PC-9 (cell line): ENCODE measurements around the gene FILIP1L. TPM values are rescaled to one million over a fixed set of nuclear protein-coding genes. Genes with fewer than 3 reads are reported as not detected.
A peak's percentile ranks its signal among the peaks of the same experiment; 100 is the strongest.

Experiments
- BruUV-seq: library from RNA; stranded (reverse); fragments of 400-500 nt; replicated peaks from 2 replicates; lab custom pipeline; 2021; lab: Mats Ljungman, UMichigan
- CTCF ChIA-PET: fragments of 300-600 bp; sonication (Branson Sonifier 250); formaldehyde crosslinking; loops from one replicate; lab custom pipeline; 2022; ENCODE audit warnings: antibody characterized with exemption; lab: Charles Lee
- POLR2A ChIA-PET: fragments of 300-600 bp; sonication (Branson Sonifier 250); formaldehyde crosslinking; loops from one replicate; lab custom pipeline; 2022; ENCODE audit warnings: antibody characterized with exemption; ENCODE audit not compliant: unreplicated experiment; lab: Charles Lee
- DNase-seq, 2 experiments: peaks; one replicate each; pipeline versions ENCODE4 v3.0.0 to v3.0.0-alpha.2; 2015 to 2022; ENCODE audit warnings: mixed read lengths in 1 of 2
- H2AFZ ChIP-seq: fragments of 200-600 bp; sonication (generic); 2 replicates; pipeline ENCODE4 v1.8.1; 2017; ENCODE audit warnings: antibody characterized with exemption
- H3F3A ChIP-seq: fragments of 200-600 bp; sonication (generic); 2 replicates; pipeline ENCODE4 v1.8.1; 2017; ENCODE audit warnings: antibody characterized with exemption, mild to moderate bottlenecking, low read depth; ENCODE audit not compliant: insufficient read depth
- H3K27ac ChIP-seq: fragments of 200-600 bp; sonication (generic); 2 replicates; pipeline ENCODE4 v1.6.1; 2016; ENCODE audit warnings: mixed run types
- H3K27me3 ChIP-seq: fragments of 200-600 bp; sonication (generic); 2 replicates; pipeline ENCODE4 v1.6.1; 2016; ENCODE audit warnings: low read depth, mixed run types; ENCODE audit not compliant: insufficient read depth
- H3K36me3 ChIP-seq: fragments of 200-600 bp; sonication (generic); 2 replicates; pipeline ENCODE4 v1.6.1; 2016; ENCODE audit warnings: low read depth, mixed run types
- H3K4me1 ChIP-seq: fragments of 200-600 bp; sonication (generic); replicated peaks from 2 replicates; pipeline ENCODE4 v1.6.1; 2016; ENCODE audit warnings: mixed run types; ENCODE audit not compliant: insufficient read depth
- H3K4me2 ChIP-seq: fragments of 200-600 bp; sonication (generic); 2 replicates; pipeline ENCODE4 v1.6.1; 2017; ENCODE audit warnings: mixed run types
- H3K4me3 ChIP-seq: fragments of 200-600 bp; sonication (generic); 2 replicates; pipeline ENCODE4 v1.6.1; 2016; ENCODE audit warnings: mixed run types
- H3K79me2 ChIP-seq: fragments of 200-600 bp; sonication (generic); 2 replicates; pipeline ENCODE4 v1.6.1; 2017; ENCODE audit warnings: low read depth, mixed run types
- H3K9me2 ChIP-seq: fragments of 200-600 bp; sonication (generic); 2 replicates; pipeline ENCODE4 v1.8.1; 2017; ENCODE audit warnings: mild to moderate bottlenecking; ENCODE audit not compliant: insufficient read depth
- H3K9me3 ChIP-seq: fragments of 200-600 bp; sonication (generic); 2 replicates; pipeline ENCODE4 v1.8.1; 2016; ENCODE audit warnings: low read depth; ENCODE audit not compliant: insufficient read depth
- H4K20me1 ChIP-seq: fragments of 200-600 bp; sonication (generic); 2 replicates; pipeline ENCODE4 v1.8.1; 2017; ENCODE audit not compliant: insufficient read depth
- CTCF ChIP-seq: fragments of 200-600 bp; sonication (generic); conservative IDR thresholded peaks from 2 replicates; pipeline ENCODE4 v1.6.1; 2017; ENCODE audit warnings: mixed run types, antibody characterized with exemption, mild to moderate bottlenecking, moderate library complexity
- EZH2 ChIP-seq: fragments of 200-600 bp; sonication (generic); IDR thresholded peaks from 2 replicates; pipeline ENCODE4 v1.8.0; 2017; ENCODE audit warnings: antibody characterized with exemption, low read depth
- intact Hi-C: fragments of 100-400 bp; cut with micrococcal nuclease; formaldehyde crosslinking; loops from one replicate; pipeline ENCODE4 v1.10.0; 2022; ENCODE audit not compliant: unreplicated experiment
- total RNA-seq: library from RNA; stranded (reverse); gene quantifications from 2 replicates; pipeline ENCODE4 v1.2.3, GENCODE V29; 2021

FILIP1L gene
- total RNA-seq, 1 experiment from 2014 or later = 16.8 TPM

GRCh38 chr3:99874237-99875002 is 239.9 kb downstream of the FILIP1L start:
- POLR2A ChIA-PET = interaction anchor here (0.6 to 1.4 kb wide), 2 partner anchors 12 to 43 kb away, joined by 13 to 23 read pairs; no protein-coding TSS in a partner anchor
- intact Hi-C loops = loop anchor here (2.0 kb wide), 2 partner anchors 14 to 28 kb away; no protein-coding TSS in a partner anchor

GRCh38 chr3:99873269-99874102 is 240.8 kb downstream of the FILIP1L start:
- H3K27me3 ChIP-seq = no peaks in the 10 kb centered on the region
- no peak for DNase-seq
- intact Hi-C loops = loop anchor here (2.0 kb wide), 2 partner anchors 13 to 29 kb away; no protein-coding TSS in a partner anchor
- peak overlapping the region; percentile 81 for H3K4me2 ChIP-seq
- H3F3A ChIP-seq = peaks cover 12% of the 10 kb centered on the region; the same call in 1 of the 2 replicates
- BruUV-seq = no TSS peak
- POLR2A ChIA-PET = interaction anchor here (0.6 kb wide), 1 partner anchor 42 kb away, joined by 23 read pairs; no protein-coding TSS in a partner anchor
- no peak for TF ChIP-seq CTCF
- no peak for TF ChIP-seq EZH2
- H3K27ac ChIP-seq = peak overlapping the region; percentile 0; the same call in 1 of the 2 replicates
- CTCF ChIA-PET = interaction anchor here (0.6 kb wide), 1 partner anchor 380 kb away, joined by 4 read pairs; no protein-coding TSS in a partner anchor
- H2AFZ ChIP-seq = no peak overlapping the region
- H3K4me3 ChIP-seq = peak overlapping the region; percentile 65; the same call in 1 of the 2 replicates
- no peaks in the 10 kb centered on the region for H3K9me2 ChIP-seq
- no peaks in the 10 kb centered on the region for H4K20me1 ChIP-seq
- H3K9me3 ChIP-seq = no peaks in the 10 kb centered on the region
- peaks cover 76% of the 10 kb centered on the region for H3K79me2 ChIP-seq
- peaks cover 68% of the 10 kb centered on the region for H3K4me1 ChIP-seq
- H3K36me3 ChIP-seq = no peaks in the 10 kb centered on the region

More at GRCh38 chr3:99874237-99875002, 239.9 kb downstream of the FILIP1L start:
- no peaks in the 10 kb centered on the region for H3K9me2 ChIP-seq
- TF ChIP-seq EZH2 (no peak), CTCF (no peak)
- no TSS peak for BruUV-seq
- peak overlapping the region; percentile 65 for H3K4me3 ChIP-seq
- H3F3A ChIP-seq = peaks cover 12% of the 10 kb centered on the region; the same call in 1 of the 2 replicates
- H3K4me2 ChIP-seq = peak overlapping the region; percentile 81
- CTCF ChIA-PET = interaction anchor here (0.6 kb wide), 1 partner anchor 379 kb away, joined by 4 read pairs; no protein-coding TSS in a partner anchor
- H3K79me2 ChIP-seq = peaks cover 72% of the 10 kb centered on the region
- no peaks in the 10 kb centered on the region for H3K9me3 ChIP-seq
- no peaks in the 10 kb centered on the region for H3K27me3 ChIP-seq
- peaks cover 65% of the 10 kb centered on the region for H3K4me1 ChIP-seq
- peak overlapping the region; percentile 60; the same call in 1 of the 2 replicates for H3K27ac ChIP-seq
- H4K20me1 ChIP-seq = no peaks in the 10 kb centered on the region
- DNase-seq = no peak
- no peak overlapping the region for H2AFZ ChIP-seq
- H3K36me3 ChIP-seq = no peaks in the 10 kb centered on the region

GRCh38 chr3:99872923-99873254 is 241.4 kb downstream of the FILIP1L start:
- Histone ChIP-seq H3K4me2 (peak overlapping the region; percentile 81), H3K27ac (0 out of 2 replicates have a peak overlapping the region, but pooled peaks have one; percentile 0), H4K20me1 (no peaks in the 10 kb centered on the region), H3K36me3 (no peaks in the 10 kb centered on the region), H3K4me1 (peaks cover 69% of the 10 kb centered on the region), H3K4me3 (0 out of 2 replicates have a peak overlapping the region, but pooled peaks have one; percentile 2), H3K9me3 (no peaks in the 10 kb centered on the region), H3K27me3 (no peaks in the 10 kb centered on the region), H3K79me2 (peaks cover 82% of the 10 kb centered on the region), H2AFZ (no peak overlapping the region), H3K9me2 (no peaks in the 10 kb centered on the region), H3F3A (peaks cover 12% of the 10 kb centered on the region; the same call in 1 of the 2 replicates)
- TF ChIP-seq CTCF (no peak), EZH2 (no peak)
- POLR2A ChIA-PET = no interaction called here
- CTCF ChIA-PET = no interaction called here
- no peak for DNase-seq
- intact Hi-C loops = no loop called here
- BruUV-seq = no TSS peak
